ENCODE data around the gene HSD17B3.

The HSD17B3 gene

DNA sequence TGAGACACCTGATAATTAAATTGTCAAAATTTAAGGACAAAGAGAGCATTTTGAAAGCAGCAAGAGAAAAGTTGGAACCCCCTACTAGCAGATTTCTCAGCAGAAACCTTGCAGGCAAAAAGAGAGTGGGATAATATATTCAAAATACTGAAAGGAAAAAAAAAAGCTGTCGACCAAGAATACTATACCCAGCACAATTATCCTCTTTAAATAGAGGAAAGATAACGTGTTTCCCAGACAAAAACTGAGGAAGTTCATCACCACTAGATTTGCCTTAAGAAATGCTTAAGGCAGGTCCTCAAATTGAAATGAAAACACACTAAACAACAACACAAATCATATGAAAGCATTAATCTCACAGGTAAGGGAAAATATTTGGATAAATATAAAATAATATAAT, 27.0 kb downstream of the HSD17B3 start:
- Histone ChIP-seq H3K4me2 (ENCODE audit: low read depth, low read length, poor library complexity, severe bottlenecking) (no peak overlapping the region), H3K9me2 (replicated peaks; ENCODE audit: low read depth, low read length) (no peaks in the 10 kb centered on the region), H3K27me3 (ENCODE audit: insufficient read depth, low read length, poor library complexity, severe bottlenecking) (no peaks in the 10 kb centered on the region), H3K4me3 (ENCODE audit: low read length, poor library complexity, severe bottlenecking) (no peak overlapping the region), H3F3A (ENCODE audit: low read depth) (no peaks in the 10 kb centered on the region), H3K9me3 (ENCODE audit: insufficient read depth, low read depth, low read length) (peaks cover 9% of the 10 kb centered on the region; the same call in 1 of the 2 replicates), H3K4me1 (ENCODE audit: insufficient read depth, low read length, poor library complexity, severe bottlenecking) (no peaks in the 10 kb centered on the region), H3K79me2 (ENCODE audit: insufficient read depth, low read length) (no peaks in the 10 kb centered on the region), H3K36me3 (ENCODE audit: insufficient read depth, low read length) (no peaks in the 10 kb centered on the region), H4K20me1 (ENCODE audit: insufficient read depth, low read length, poor library complexity, severe bottlenecking) (no peaks in the 10 kb centered on the region), H3K9ac (ENCODE audit: low read depth, low read length, poor library complexity, severe bottlenecking) (no peak overlapping the region), H2AFZ (ENCODE audit: low read length) (no peak overlapping the region)
- no peak for TF ChIP-seq EZH2phosphoT487 (IDR thresholded peaks at IDR 0.05; ENCODE audit: borderline replicate concordance)
- TF ChIP-seq, protein P1, sequence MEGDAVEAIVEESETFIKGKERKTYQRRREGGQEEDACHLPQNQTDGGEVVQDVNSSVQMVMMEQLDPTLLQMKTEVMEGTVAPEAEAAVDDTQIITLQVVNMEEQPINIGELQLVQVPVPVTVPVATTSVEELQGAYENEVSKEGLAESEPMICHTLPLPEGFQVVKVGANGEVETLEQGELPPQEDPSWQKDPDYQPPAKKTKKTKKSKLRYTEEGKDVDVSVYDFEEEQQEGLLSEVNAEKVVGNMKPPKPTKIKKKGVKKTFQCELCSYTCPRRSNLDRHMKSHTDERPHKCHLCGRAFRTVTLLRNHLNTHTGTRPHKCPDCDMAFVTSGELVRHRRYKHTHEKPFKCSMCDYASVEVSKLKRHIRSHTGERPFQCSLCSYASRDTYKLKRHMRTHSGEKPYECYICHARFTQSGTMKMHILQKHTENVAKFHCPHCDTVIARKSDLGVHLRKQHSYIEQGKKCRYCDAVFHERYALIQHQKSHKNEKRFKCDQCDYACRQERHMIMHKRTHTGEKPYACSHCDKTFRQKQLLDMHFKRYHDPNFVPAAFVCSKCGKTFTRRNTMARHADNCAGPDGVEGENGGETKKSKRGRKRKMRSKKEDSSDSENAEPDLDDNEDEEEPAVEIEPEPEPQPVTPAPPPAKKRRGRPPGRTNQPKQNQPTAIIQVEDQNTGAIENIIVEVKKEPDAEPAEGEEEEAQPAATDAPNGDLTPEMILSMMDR (conservative IDR thresholded peaks at IDR 0.05; ENCODE audit: low read length): no peak

- H3K9ac ChIP-seq (ENCODE audit: low read depth, low read length, poor library complexity, severe bottlenecking): no peak overlapping the region
- H3K79me2 ChIP-seq (ENCODE audit: insufficient read depth, low read length): no peaks in the 10 kb centered on the region
Observed at GRCh38 chr9:96270236-96270744, 31.7 kb downstream of the HSD17B3 start.

GRCh38 chr9:96258967-96259366, 43.0 kb downstream of the HSD17B3 start:
- no peaks in the 10 kb centered on the region for H4K20me1 ChIP-seq (ENCODE audit: insufficient read depth, low read length, poor library complexity, severe bottlenecking)
- H3K9me2 ChIP-seq (replicated peaks; ENCODE audit: low read depth, low read length): no peaks in the 10 kb centered on the region
- no peaks in the 10 kb centered on the region for H3F3A ChIP-seq (ENCODE audit: low read depth)
- H3K4me2 ChIP-seq (ENCODE audit: low read depth, low read length, poor library complexity, severe bottlenecking): no peak overlapping the region
- no peaks in the 10 kb centered on the region for H3K4me1 ChIP-seq (ENCODE audit: insufficient read depth, low read length, poor library complexity, severe bottlenecking)
- no peak overlapping the region for H3K9ac ChIP-seq (ENCODE audit: low read depth, low read length, poor library complexity, severe bottlenecking)
- H2AFZ ChIP-seq (ENCODE audit: low read length): no peak overlapping the region
- no peaks in the 10 kb centered on the region for H3K9me3 ChIP-seq (ENCODE audit: insufficient read depth, low read depth, low read length)
- H3K79me2 ChIP-seq (ENCODE audit: insufficient read depth, low read length): no peaks in the 10 kb centered on the region
- no peak overlapping the region for H3K4me3 ChIP-seq (ENCODE audit: low read length, poor library complexity, severe bottlenecking)
- no peaks in the 10 kb centered on the region for H3K36me3 ChIP-seq (ENCODE audit: insufficient read depth, low read length)
- H3K27me3 ChIP-seq (ENCODE audit: insufficient read depth, low read length, poor library complexity, severe bottlenecking): peaks cover 7% of the 10 kb centered on the region
- TF ChIP-seq, protein P1 (conservative IDR thresholded peaks at IDR 0.05; ENCODE audit: low read length): no peak
- TF ChIP-seq EZH2phosphoT487 (IDR thresholded peaks at IDR 0.05; ENCODE audit: borderline replicate concordance): no peak

More at GRCh38 chr9:96270236-96270744, 31.7 kb downstream of the HSD17B3 start:
- H2AFZ ChIP-seq (ENCODE audit: low read length): no peak overlapping the region
- H3K9me2 ChIP-seq (replicated peaks; ENCODE audit: low read depth, low read length): no peaks in the 10 kb centered on the region
- no peaks in the 10 kb centered on the region for H3F3A ChIP-seq (ENCODE audit: low read depth)
- no peak overlapping the region for H3K4me3 ChIP-seq (ENCODE audit: low read length, poor library complexity, severe bottlenecking)
- H3K4me1 ChIP-seq (ENCODE audit: insufficient read depth, low read length, poor library complexity, severe bottlenecking): no peaks in the 10 kb centered on the region
- H3K9me3 ChIP-seq (ENCODE audit: insufficient read depth, low read depth, low read length): peaks cover 9% of the 10 kb centered on the region; the same call in 1 of the 2 replicates
- no peak for TF ChIP-seq EZH2phosphoT487 (IDR thresholded peaks at IDR 0.05; ENCODE audit: borderline replicate concordance)
- TF ChIP-seq, protein P1 (conservative IDR thresholded peaks at IDR 0.05; ENCODE audit: low read length): no peak
- no peak overlapping the region for H3K4me2 ChIP-seq (ENCODE audit: low read depth, low read length, poor library complexity, severe bottlenecking)
- H4K20me1 ChIP-seq (ENCODE audit: insufficient read depth, low read length, poor library complexity, severe bottlenecking): no peaks in the 10 kb centered on the region
- H3K36me3 ChIP-seq (ENCODE audit: insufficient read depth, low read length): no peaks in the 10 kb centered on the region
- no peaks in the 10 kb centered on the region for H3K27me3 ChIP-seq (ENCODE audit: insufficient read depth, low read length, poor library complexity, severe bottlenecking)
